ENCODE results near the gene SLC15A3.

Gene SLC15A3

DNA sequence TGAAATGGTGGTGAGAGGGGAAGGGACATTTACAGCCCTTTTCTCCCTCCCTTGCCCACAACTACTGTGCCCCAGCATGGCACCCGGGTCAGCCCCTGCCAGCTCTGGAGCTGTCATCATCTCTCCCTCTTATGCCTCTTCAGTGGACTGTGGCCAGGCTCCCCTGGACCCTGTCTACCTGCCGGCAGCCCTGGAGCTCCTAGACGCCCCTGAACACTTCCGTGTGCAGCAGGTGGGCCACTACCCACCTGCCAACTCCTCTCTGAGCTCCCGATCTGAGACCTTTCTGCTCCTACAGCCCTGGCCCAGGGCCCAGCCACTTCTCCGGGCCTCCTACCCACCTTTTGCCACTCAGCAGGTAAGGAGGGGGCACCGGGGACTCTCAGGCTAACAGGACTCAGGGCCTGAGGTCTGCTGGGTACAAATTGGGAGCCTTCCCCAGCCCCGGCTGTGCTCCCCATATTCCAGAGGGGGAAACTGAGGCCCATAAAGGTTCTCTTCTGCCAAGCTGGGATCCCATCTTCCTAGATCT, 24.8 kb downstream of the SLC15A3 start:
- DNase-seq: no peak

DNA sequence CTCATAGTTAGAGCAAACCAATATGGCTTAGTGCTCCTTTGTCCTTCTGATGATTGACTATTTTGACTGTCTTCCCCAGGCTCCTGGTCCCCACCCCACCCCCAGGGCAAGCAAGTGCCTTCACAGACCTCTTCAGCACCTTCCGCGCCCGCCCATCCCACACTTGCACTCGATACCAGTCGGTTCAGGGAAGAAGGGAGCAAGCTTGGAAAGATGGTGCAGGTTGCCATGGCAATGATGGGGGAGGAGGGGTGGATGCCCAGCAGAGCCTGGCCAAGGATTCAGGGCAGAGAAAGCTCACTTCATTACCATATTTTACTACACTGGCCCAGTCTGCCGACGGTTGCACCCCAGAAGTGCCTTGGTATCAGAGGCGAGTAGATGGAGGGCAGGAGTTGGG, 25.5 kb downstream of the SLC15A3 start:
- no peak for DNase-seq

DNA sequence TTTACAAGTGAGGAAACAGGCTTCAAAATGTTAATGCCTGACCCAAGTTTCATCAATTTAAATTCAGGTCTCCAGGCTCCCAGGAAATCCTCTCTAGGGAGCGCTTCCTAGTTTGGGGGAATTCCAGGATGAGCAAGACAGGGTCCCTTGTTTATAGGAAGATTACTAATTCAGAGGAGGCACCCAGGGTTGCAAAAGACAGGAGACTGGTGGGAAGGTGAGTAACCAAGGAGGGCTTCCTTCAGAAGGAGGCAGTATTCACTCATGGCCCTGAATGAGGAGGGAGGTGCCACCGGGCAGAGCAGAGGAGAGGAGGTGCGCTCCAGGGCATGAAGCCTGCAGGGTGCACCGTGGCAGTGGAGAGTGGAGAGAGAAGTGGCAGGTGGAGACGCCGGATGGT, 26.1 kb downstream of the SLC15A3 start:
- no peak for DNase-seq

DNA sequence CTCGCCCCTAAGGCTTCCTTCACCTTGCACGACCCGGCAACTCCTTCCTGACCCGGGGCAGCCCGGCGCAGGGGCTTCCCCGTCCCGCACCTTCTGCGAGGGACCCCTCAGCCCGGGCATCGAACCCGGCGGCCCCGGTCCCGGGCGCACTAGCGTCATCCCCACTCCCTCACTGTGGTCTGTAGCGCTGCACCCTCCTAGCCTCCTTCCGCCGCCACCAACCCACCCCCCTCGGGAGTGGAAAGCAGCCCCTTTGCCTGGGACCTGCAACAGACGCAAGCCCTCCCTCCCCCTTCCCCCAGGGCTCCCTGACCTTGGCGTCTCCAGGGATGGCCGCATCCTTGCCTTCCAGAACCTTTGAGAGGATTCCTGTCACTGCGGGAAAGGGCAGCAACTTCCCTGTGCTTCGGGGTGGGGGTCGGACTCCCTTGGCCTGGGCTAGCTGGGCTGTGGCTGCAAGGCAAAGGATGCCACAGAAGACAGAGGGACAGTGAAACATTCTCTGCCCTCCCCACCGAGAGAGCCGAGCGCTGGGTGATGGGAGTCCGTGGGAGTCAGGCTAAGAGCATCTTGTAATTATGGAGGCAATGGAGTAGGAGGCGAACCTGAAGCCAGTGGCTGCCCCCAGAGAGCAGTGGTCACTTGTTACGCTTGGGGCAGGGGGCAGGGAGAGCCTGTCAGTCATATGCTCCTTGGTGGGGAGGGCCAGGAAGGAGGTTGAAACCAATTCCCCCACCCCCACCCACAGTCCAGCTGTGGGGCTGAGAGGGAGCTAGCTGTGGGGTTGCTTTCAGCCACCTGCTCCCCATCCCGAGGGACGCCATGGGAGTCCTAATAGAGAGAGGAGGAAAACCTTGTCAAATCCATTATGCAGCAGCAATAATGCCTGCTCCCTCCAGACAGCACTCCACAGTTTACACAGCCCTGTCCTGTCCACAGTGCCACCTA, 26.8 kb downstream of the SLC15A3 start:
- DNase-seq: no peak

DNA sequence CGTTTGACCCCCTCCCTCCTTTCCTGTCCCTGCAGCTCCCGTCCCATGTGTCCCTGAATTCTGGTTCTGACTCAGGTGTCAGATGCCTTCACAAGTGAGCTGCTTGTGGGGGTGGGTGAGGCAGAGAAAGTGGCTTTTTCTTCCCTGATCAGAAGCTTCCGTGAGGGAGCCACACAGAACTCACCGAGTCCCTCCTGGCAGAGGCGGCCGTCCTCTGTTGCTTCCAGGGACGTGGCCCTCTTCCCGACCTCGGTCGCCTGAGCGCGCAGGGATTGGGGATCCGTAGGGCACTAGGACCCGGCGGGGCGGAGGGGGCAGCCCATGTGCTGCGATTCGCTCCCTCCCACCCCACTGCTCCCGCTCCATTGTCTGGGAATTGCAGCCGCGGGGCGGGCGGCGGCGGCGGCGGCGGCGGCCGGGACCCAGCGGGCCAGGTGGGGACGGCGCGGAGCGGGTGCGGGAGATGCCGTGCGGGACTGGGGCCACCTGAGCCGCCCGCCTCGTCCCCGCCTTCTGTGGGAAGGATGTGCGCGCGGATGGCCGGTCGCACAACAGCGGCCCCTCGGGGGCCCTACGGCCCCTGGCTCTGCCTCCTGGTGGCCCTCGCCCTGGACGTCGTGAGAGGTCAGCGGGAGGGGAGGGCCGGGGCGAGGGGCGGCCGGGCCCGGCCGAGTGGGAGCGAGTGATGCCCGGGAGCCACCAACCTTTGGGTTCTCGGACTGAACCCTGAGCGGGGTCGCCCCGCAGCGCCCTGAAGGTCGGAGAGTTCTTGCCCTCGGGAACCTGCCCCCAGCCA, 27.7 kb downstream of the SLC15A3 start, which contains the start of gene TMEM132A:
TSS of gene TMEM132A (plus strand) at position 351 of the 796 bp plus-strand sequence. CDS start at position 525, 174 bp downstream.
- no peak for DNase-seq

DNA sequence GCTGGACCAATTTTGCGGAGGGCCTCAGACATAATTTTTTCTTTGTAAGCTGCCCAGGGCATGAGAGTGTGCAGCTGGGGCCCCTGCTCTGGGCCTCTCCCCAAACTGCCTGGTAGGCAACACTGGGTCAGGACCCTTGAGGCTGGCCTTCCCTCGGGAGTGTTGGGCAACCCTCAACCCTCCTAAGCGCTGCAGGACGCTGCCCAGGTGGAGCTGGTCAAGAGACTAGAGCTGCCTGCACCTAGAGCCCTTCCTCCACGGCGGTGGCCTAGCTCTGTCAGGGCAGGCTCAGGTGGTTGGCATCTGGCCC, 28.2 kb downstream of the SLC15A3 start:
- no peak for DNase-seq

DNA sequence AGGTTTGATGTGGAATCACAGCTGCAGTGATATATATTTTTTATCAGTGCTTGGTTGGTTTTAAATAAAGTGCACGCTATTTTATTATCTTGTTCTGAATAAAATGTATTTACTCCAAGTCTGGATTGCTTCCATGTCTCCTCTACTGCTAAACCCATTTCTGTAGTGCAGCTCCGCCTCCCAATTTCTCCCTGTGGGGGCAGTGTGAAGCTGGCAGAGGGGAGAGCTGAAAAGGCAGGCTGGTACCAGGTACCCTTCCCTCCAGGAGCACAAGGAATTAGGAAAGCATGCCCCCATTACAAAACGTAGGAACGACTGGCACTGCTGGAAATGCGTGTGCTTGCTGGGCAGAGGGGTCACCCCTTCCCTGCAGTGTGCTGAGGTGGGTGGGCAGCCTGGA, 28.6 kb downstream of the SLC15A3 start:
- DNase-seq: no peak

DNA sequence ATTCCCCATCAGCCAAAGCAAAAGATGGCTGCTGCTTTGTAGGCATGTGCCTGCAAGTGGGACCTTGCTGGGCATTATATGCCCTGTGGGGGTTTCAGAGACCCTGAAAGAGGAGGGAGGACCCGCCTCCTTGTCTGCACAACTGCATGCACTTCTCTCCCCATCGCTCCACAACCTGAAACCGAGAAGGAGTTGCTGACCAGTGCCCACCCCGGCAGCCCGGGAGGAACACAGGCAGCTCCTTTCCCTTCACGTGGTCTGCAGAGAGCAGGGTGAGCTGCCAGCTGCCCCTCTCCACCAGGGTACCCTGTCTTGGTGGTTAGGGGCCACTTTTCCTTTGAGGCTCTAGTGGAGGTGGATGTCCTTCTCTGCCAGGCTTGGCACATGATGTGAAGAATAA, 29.1 kb downstream of the SLC15A3 start:
- no peak for DNase-seq

DNA sequence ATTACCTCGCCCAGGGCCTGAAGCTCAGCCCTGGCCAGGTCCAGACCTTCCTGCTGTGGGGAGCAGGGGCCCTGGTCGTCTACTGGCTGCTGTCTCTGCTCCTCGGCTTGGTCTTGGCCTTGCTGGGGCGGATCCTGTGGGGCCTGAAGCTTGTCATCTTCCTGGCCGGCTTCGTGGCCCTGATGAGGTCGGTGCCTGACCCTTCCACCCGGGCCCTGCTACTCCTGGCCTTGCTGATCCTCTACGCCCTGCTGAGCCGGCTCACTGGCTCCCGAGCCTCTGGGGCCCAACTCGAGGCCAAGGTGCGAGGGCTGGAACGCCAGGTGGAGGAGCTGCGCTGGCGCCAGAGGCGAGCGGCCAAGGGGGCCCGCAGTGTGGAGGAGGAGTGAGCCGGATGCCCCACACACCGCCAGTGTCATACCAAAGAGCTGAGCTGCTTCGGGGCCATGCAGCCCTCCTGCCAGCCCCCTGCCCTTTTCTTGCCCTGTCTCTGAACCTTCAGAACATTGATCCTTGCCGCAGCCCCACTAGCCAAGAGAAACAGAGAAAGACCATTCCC, 30.1 kb downstream of the SLC15A3 start:
- no peak for DNase-seq

DNA sequence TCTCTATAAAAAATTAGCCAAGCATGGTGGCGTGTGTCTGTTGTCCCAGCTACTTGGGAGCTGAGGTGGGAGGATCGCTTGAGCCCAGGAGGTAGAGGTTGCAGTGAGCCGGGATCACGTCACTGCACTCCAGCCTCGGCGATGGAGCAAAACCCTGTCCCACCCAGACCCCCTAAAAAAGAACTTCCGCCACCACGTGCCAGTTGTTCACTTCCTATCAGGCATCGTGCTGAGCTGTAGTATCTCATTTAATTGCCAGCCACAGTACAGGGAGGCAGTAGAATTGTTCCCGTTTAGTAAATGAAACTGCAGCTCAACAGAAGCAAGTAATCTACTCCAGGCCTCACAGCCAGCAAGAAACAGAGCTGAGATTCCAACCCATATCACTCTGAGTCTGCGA, 30.7 kb downstream of the SLC15A3 start:
- DNase-seq: no peak

DNA sequence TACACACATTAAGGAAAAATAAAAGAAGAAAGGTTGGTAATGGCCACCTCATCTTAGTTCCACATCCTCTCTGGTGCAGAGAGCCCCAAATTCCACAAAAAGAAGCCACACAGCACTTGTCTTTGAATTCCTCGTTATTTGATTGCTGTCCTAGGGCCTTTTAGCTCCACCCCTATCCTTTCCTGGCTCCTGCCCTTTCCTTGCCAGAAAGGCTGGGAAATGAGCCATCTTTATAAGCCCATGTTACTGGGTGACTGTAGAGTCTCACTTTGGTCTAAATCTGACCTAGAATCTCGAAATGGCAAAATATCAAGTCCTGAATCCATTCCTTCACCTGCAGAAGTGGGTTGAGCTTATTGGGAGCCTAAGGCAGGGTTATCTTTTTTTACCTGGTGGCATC, 32.0 kb downstream of the SLC15A3 start:
- no peak for DNase-seq

DNA sequence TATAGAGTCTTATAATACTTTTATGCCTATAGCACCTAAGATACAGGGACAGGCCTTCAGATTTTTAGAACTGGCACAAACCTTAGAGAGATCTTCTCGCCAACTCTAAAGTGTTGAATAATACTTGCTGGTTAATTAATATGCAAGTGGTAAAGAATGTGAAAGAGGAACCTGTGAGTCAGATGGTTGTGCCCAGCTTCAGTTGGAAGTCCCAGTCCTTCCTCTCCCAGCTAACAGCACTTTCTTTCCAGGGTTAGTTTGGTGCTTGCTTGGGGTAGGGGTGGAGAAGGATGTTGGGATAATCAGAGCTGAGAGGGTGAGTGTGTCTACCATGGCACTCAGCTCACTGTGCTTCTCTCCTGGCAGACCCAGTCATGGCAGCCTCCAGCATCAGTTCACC, 32.7 kb downstream of the SLC15A3 start:
- DNase-seq: no peak

DNA sequence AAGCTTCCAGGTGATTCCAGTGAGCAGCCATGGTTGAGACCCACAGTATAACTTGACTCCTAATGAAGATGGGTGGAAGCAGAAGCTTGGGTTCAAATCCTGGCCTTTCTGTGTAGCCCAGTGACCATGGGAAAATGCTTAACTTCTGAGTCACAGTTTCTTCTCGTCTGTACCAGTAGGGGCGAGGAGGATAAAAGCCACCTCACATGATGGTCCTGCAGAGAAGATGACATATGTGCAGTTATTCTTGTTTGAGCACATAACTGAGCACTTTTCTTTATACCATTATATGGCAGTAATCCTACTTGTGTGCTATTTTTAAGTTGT, 33.1 kb downstream of the SLC15A3 start:
- no peak for DNase-seq

DNA sequence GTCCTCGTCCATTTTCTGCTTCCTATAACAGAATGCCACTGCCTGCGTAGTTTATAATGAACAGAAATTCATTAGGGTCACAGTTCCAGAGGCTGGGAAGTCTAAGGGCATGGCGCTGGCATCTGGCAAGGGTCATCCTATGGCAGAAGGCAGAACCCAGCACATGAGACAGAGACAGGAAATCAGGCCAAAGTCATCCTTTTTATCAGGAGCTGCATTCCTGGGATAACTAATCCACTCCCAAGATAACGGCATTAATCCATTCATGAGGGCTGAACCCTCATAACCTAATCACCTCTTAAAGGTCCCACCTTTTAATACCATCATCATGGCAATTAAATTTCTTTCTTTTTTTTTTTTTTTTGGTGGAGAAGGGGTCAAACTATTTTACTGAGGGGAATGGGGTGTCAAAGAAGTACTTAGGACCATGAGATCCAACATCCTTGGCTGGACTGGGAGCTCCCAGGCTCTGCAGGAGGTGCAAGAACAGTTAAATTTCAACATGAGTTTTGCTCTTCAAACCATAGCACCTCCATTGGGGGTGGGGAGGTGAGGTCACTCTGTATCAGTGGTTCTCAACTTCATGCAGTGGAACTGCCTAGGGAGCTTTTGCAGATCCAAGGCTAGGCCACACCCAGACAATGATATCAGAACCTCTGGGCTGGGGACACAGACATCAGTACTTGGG, 33.6 kb downstream of the SLC15A3 start:
- peak; percentile 66 for DNase-seq

DNA sequence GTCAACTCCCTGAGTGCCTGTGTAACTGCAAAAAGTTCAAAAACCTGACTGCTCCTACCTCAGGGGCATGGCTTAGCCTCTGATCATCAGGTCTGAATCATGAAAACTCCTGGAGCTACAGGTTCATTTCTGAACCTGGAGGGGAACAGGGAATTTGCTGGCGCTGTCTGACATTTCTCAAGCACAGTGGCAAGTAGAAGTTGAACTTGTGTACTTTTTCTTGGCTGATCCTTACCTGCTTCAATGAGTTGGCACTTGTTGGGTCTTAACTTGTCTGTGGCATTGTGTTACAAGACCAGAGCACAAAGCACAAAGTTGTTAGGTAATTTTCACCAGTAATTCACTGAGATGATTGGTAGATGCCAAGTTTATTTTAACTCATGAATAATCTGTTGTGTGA, 34.7 kb downstream of the SLC15A3 start:
- DNase-seq: no peak

DNA sequence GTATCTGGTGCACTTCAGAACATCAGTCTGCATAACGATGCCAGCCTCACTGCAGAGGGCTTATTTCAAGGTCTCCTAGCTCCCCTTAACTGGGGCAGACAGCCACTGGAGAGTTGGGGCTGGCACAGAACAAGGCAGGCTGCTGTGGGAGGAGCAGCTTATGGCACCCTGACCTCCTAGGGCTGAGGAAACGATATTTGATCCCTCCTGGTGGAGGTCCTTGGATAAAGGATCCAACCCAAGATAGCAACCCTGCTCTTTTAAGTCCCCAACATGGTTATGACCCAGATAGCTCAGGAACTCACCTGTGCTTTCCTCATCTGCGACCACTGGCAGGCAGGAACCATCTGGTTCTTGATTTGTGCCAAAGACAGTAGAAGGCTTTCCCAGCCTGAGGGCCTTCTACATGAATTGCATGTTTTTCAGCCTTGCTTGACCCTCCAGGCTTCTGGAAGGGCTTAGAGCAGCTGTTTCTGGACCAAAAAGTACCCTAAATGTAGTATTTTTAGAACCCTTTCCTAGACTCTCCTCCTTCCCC, 35.2 kb downstream of the SLC15A3 start:
- no peak for DNase-seq

DNA sequence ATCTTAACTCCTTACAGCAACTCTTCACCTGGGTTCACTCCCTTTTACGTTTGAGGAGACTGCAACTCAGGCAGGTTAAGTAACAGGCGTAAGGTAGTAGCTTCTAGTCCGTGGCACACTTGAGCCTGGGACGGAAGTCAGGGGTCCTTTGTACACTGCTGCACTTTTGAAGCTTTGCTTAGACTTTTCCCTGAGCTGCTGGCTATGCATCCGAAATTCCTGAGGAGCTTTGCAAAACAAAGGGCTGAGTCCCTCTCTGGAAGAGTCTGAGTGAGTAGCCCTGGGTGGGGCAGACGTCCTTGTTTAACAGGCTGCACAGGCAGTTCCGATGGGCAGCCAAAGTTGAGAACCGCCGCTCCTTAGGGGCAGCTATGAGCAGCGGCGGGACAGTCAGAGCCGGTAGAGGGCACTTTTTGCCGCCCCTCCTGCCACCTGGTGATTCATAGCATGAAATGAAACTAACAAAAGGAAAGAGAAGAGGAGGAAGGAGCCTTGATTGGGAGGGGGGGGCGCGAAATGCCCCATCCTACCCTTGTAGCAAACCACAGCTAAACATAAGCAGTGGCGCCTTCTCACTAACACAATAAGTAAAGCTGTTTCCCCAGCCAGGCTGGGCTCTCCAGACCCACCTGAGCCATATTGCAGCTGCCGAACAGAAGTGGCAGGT, 36.6 kb downstream of the SLC15A3 start:
- DNase-seq: peak; percentile 66

DNA sequence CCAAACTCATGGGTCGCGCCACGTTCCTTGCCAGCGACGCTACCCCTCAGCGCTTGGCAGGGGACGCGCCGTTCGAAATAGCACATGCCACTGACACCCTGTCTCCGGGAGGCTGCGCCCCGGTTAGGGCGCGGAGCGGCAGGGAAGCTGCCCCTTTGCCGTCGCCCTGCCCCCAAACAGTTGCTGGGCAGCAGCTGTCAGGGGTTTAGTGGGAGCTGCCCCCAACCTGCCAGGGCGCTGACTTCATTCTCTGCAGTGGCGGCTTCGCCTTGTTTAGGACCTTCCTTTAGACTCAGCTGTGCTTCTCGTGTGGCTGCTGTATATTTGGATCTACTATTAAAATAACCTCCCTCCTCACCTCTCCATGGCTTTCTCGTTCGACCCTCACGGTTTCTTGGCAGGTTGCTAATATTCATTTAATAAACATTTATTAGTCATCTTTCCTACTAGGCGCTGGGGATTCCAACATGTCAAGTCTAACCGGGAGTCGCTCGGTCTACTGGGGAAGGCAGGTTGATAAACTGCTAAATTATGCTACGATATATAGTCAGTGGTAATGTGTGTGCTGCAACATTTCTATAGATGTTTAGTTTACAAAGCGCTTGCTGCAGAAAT, 37.2 kb downstream of the SLC15A3 start:
- peak; percentile 51 for DNase-seq

DNA sequence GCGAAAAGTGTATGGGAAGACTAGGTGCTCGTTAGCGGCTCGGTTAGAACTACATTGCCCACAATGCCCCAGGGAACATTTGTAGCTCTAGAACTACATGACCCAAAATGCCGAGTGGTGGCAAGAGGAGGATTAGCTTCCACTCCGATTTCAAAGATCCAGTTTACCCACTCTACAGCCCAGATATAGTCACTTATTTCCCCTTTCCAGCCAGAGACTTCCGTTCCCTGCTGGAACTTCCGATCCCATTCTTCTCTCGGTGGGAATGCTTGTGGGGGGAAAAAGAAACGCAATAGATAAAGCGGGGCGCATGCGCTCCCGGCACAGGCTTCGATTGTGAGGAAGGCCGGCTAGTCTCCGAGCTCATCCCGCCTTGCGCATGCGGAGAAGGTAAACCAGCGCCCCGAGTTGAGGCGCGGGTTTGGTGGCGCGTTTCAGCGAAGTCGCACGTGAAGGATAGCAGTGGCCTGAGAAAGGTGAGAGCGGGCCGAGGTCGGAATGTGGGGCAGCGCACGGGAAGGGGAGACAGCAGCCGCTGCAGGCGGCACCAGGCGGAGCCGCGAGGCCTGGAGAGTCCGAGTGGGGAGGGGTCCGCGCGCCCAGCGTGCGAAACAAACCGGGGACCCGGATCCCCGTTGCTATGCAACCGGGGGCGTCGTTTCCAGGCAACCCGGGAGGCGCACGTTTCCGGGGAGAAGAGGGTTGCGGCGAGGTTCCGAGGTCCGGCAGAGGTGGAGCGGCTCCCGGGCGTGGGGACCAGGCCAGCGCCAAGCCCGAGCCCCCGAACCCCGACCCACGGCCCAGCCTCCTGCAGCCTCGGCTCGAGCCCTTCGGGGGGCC, 38.0 kb downstream of the SLC15A3 start, which contains the start of gene TMEM109:
TSS of gene TMEM109 (plus strand) at position 366 of the 840 bp plus-strand sequence. CDS start 5,536 bp downstream, outside the sequence.
- peak; percentile 95 for DNase-seq

DNA sequence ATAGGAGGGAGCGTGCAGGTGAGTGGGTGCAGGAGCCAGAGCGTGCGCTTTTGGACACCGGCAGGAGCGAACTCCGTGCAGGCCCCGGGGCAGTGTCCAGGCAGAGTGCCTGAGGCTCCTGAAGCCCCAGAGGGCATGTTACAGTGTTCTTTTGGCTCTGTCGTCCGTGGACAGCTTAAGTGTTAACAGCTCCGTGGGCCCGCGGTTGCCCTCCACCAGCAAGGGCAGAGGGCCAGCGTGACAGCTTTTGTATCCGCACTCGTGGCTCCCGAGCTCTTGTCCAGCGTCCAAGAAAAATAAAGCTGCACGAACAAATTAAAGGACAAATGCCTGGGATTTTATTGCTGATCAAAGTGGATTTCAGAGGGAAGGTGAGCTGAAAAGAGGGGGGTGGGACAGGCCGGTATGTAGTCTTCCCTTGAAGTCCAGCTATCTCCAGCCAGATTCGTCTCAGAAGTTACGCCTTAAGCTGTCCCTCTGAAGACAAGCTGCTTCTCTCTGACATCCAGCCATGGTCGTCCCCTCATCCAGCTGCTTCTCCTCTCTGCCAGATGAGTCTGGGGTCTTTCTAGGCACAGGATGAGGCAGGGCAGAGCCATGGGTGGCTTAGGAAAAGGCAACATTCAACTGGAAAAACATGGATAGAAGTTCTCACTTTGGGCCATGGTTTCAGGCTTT, 39.0 kb downstream of the SLC15A3 start:
- DNase-seq: no peak

All from hematopoietic multipotent progenitor cell treated with erythropoietin and hydrocortisone succinate and interleukin-3 and kit ligand, for 8 days (in vitro differentiated cells).